CD8-positive, alpha-beta memory T cell (primary cell): ENCODE measurements around the gene SOBP. TPM values are rescaled to one million over a fixed set of nuclear protein-coding genes. Genes with fewer than 3 reads are reported as not detected.

Source experiments
- CTCF ChIA-PET: fragments of 350-600 bp; sonication (Branson Sonifier 250); formaldehyde crosslinking; loops from one replicate; lab custom pipeline; 2021; ENCODE audit warnings: antibody characterized with exemption; lab: Charles Lee
- POLR2A ChIA-PET: fragments of 350-600 bp; sonication (Branson Sonifier 250); formaldehyde crosslinking; loops from one replicate; lab custom pipeline; 2021; ENCODE audit warnings: antibody characterized with exemption; lab: Charles Lee
- DNase-seq, 5 donors: peaks; one replicate each; pipeline versions ENCODE4 v3.0.0 to v3.0.0-alpha.2; 2020 to 2022; ENCODE audit warnings: mixed read lengths in 1 of 5
- H3K27ac ChIP-seq: one replicate; pipeline ENCODE4 v1.7.0; 2013; ENCODE audit warnings: low read depth, mild to moderate bottlenecking, low read length, moderate library complexity
- H3K27me3 ChIP-seq: 2 replicates; pipeline ENCODE4 v1.7.0; 2013; ENCODE audit warnings: low read length, mild to moderate bottlenecking; ENCODE audit not compliant: insufficient read depth, poor library complexity, severe bottlenecking
- H3K36me3 ChIP-seq: 2 replicates; pipeline ENCODE4 v1.7.0; 2013; ENCODE audit warnings: mild to moderate bottlenecking, low read length, moderate library complexity; ENCODE audit not compliant: insufficient read depth
- H3K4me1 ChIP-seq: 2 replicates; pipeline ENCODE4 v1.7.0; 2013; ENCODE audit warnings: mild to moderate bottlenecking, low read length, moderate library complexity; ENCODE audit not compliant: insufficient read depth
- H3K4me3 ChIP-seq: 2 replicates; pipeline ENCODE4 v1.7.0; 2013; ENCODE audit warnings: mild to moderate bottlenecking, low read length
- H3K9me3 ChIP-seq: 2 replicates; pipeline ENCODE4 v1.7.0; 2013; ENCODE audit warnings: mild to moderate bottlenecking, low read length
- H3K27ac Mint-ChIP-seq, 8 donors: one replicate each; pipeline ENCODE4 v1.8.0; 2020 to 2021; ENCODE audit warnings: mixed read lengths in 8 of 8, mild to moderate bottlenecking in 6 of 8, inconsistent platforms in 3 of 8, moderate library complexity in 3 of 8
- H3K27me3 Mint-ChIP-seq, 2 donors: one replicate each; pipeline ENCODE4 v1.8.0; 2020 to 2021; ENCODE audit warnings: mixed read lengths in 2 of 2, mild to moderate bottlenecking in 1 of 2, moderate library complexity in 1 of 2
- H3K36me3 Mint-ChIP-seq, 3 donors: one replicate each; pipeline ENCODE4 v1.8.0; 2020 to 2021; ENCODE audit warnings: mixed read lengths in 3 of 3, inconsistent platforms in 1 of 3, mild to moderate bottlenecking in 1 of 3
- H3K4me1 Mint-ChIP-seq, 3 donors: one replicate each; pipeline ENCODE4 v1.8.0; 2020 to 2021; ENCODE audit warnings: mixed read lengths in 3 of 3, inconsistent platforms in 1 of 3, mild to moderate bottlenecking in 1 of 3
- H3K4me3 Mint-ChIP-seq, 7 donors: one replicate each; pipeline ENCODE4 v1.8.0; 2020 to 2021; ENCODE audit warnings: mixed read lengths in 7 of 7, mild to moderate bottlenecking in 6 of 7, moderate library complexity in 4 of 7, inconsistent platforms in 2 of 7
- H3K9me3 Mint-ChIP-seq, 5 donors: one replicate each; pipeline ENCODE4 v1.8.0; 2020 to 2022; ENCODE audit warnings: mixed read lengths in 5 of 5, mild to moderate bottlenecking in 3 of 5, moderate library complexity in 2 of 5, inconsistent platforms in 1 of 5
- polyA plus RNA-seq: library from polyadenylated mRNA; unstranded; fragments of 300-500 nt; fragmentation: Illumina TruSeq; gene quantifications from one replicate; pipeline ENCODE4 v1.2.3, GENCODE V29; 2021
- total RNA-seq, 2 experiments: library from RNA; stranded (reverse); gene quantifications; one replicate each; pipeline ENCODE4 v1.2.3, GENCODE V29; 2021

Gene SOBP
- total and polyA plus RNA-seq, 3 experiments from 2014 or later: 0.30 to 1.0 (median 0.79) TPM

DNA sequence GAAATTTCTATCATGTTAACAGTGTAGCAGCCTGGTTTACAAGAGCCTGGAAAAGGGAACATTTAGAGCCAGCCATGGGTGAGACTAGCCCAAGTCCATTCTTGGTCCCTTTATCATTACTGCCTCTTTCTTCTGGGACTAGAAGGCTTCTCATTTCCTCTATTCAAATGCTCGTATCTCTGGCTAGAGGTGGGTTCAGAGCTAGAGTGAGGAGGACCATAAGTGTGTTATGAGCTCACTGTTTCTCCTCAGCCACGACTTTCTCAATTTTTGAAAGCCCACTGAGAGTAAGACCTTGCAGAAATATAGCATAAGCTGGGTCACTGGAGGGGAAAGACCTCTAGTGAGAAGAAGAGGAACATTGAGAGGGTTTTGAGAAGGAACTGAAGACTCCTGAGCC lies 100.0 kb downstream of the SOBP start:
- CTCF ChIA-PET: no interaction called here
- Histone ChIP-seq H3K27me3 (no peaks in the 10 kb centered on the region), H3K4me1 (no peaks in the 10 kb centered on the region), H3K36me3 (no peaks in the 10 kb centered on the region), H3K4me3 (no peak overlapping the region), H3K27ac (no peak overlapping the region), H3K9me3 (no peaks in the 10 kb centered on the region)
- POLR2A ChIA-PET: no interaction called here
- H3K27ac Mint-ChIP-seq: no peak overlapping the region
- H3K27me3 Mint-ChIP-seq: peaks cover 0 to 14% of the 10 kb centered on the region in 2 donors
- no peak for DNase-seq
- H3K4me3 Mint-ChIP-seq: no peak overlapping the region
- H3K4me1 Mint-ChIP-seq: no peaks in the 10 kb centered on the region
- no peaks in the 10 kb centered on the region for H3K9me3 Mint-ChIP-seq
- no peaks in the 10 kb centered on the region for H3K36me3 Mint-ChIP-seq

- peaks cover 0 to 14% of the 10 kb centered on the region in 2 donors for H3K27me3 Mint-ChIP-seq
Observed at GRCh38 chr6:107590378-107590777, 100.5 kb downstream of the SOBP start.

GRCh38 chr6:107591346-107591745 lies 101.4 kb downstream of the SOBP start:
- CTCF ChIA-PET: no interaction called here

More at GRCh38 chr6:107590378-107590777, 100.5 kb downstream of the SOBP start:
- Histone ChIP-seq H3K9me3 (no peaks in the 10 kb centered on the region), H3K4me1 (no peaks in the 10 kb centered on the region), H3K4me3 (no peak overlapping the region), H3K36me3 (no peaks in the 10 kb centered on the region), H3K27me3 (no peaks in the 10 kb centered on the region), H3K27ac (no peak overlapping the region)
- CTCF ChIA-PET: no interaction called here
- H3K4me1 Mint-ChIP-seq: no peaks in the 10 kb centered on the region
- H3K36me3 Mint-ChIP-seq: no peaks in the 10 kb centered on the region
- no peaks in the 10 kb centered on the region for H3K9me3 Mint-ChIP-seq
- no peak overlapping the region for H3K4me3 Mint-ChIP-seq
- POLR2A ChIA-PET: no interaction called here
- H3K27ac Mint-ChIP-seq: no peak overlapping the region
- DNase-seq: no peak

DNA sequence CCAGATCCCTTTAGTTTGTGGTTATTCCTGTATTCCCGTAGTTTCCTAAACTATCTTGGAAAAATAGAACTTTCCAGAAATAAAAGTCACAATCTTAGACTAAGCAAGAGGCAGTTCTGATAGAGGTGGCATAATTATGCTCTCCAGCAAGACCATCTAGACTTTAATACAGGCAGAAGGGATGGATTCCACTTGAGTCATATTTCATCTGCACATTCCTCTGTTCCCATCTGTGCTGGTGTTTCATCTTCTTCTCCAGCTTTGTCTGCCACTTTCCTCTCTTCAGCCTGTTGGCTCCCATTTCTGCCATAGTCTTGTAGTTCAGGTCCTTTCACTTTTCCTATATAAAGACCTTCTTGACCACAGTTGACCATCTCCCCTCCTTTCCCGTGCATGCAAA lies 102.9 kb downstream of the SOBP start:
- H3K4me3 ChIP-seq: no peak overlapping the region
- peaks cover 0 to 14% of the 10 kb centered on the region in 2 donors for H3K27me3 Mint-ChIP-seq
- no peaks in the 10 kb centered on the region for H3K9me3 ChIP-seq
- ChIA-PET POLR2A (no interaction called here), CTCF (no interaction called here)
- no peaks in the 10 kb centered on the region for H3K36me3 Mint-ChIP-seq
- no peaks in the 10 kb centered on the region for H3K36me3 ChIP-seq
- no peaks in the 10 kb centered on the region for H3K4me1 ChIP-seq
- no peak overlapping the region for H3K4me3 Mint-ChIP-seq
- H3K27me3 ChIP-seq: no peaks in the 10 kb centered on the region
- H3K9me3 Mint-ChIP-seq: no peaks in the 10 kb centered on the region
- DNase-seq: no peak
- no peaks in the 10 kb centered on the region for H3K4me1 Mint-ChIP-seq
- no peak overlapping the region for H3K27ac ChIP-seq
- H3K27ac Mint-ChIP-seq: no peak overlapping the region

More at GRCh38 chr6:107591346-107591745, 101.4 kb downstream of the SOBP start:
- Mint-ChIP-seq H3K4me3 (no peak overlapping the region), H3K27me3 (peaks cover 0 to 14% of the 10 kb centered on the region in 2 donors), H3K9me3 (no peaks in the 10 kb centered on the region), H3K27ac (no peak overlapping the region), H3K36me3 (no peaks in the 10 kb centered on the region), H3K4me1 (no peaks in the 10 kb centered on the region)
- DNase-seq: no peak
- Histone ChIP-seq H3K27me3 (no peaks in the 10 kb centered on the region), H3K27ac (no peak overlapping the region), H3K4me1 (no peaks in the 10 kb centered on the region), H3K4me3 (no peak overlapping the region), H3K36me3 (no peaks in the 10 kb centered on the region), H3K9me3 (no peaks in the 10 kb centered on the region)
- POLR2A ChIA-PET: no interaction called here

DNA sequence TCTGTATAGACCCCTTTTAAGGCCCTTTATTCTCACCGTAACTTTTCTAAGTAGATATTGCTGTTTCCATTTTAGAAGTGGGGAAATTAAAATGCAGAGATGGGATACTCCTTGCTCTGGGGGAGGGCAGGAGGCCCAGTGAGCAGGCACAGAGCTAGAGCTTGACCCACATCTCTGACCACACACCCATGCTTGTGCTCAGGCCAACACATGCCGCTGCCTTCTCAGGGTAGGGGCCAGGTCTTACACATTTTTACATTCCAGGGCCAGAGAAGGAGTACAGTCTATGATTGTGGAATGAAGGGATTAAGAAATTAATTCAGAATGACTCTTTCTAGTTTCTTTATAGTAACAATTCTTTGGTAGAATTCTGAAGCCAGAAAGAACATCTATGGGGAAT lies 104.8 kb downstream of the SOBP start:
- Histone ChIP-seq H3K36me3 (no peaks in the 10 kb centered on the region), H3K4me3 (no peak overlapping the region), H3K27ac (no peak overlapping the region), H3K9me3 (no peaks in the 10 kb centered on the region), H3K4me1 (no peaks in the 10 kb centered on the region), H3K27me3 (no peaks in the 10 kb centered on the region)
- Mint-ChIP-seq H3K4me3 (no peak overlapping the region), H3K36me3 (peaks cover 0 to 2% (median 0%) of the 10 kb centered on the region in 3 donors), H3K27me3 (peaks cover 3 to 27% of the 10 kb centered on the region in 2 donors), H3K4me1 (no peaks in the 10 kb centered on the region), H3K27ac (no peak overlapping the region), H3K9me3 (no peaks in the 10 kb centered on the region)
- ChIA-PET POLR2A (no interaction called here), CTCF (no interaction called here)
- DNase-seq: no peak

GRCh38 chr6:107598091-107598490 lies 108.2 kb downstream of the SOBP start:
- no peaks in the 10 kb centered on the region for H3K4me1 ChIP-seq
- H3K4me3 ChIP-seq: no peak overlapping the region
- no peak overlapping the region for H3K27ac ChIP-seq
- H3K27me3 ChIP-seq: no peaks in the 10 kb centered on the region
- Mint-ChIP-seq H3K36me3 (peaks cover 0 to 2% (median 0%) of the 10 kb centered on the region in 3 donors), H3K27ac (no peak overlapping the region), H3K9me3 (no peaks in the 10 kb centered on the region), H3K27me3 (peaks cover 3 to 22% of the 10 kb centered on the region in 2 donors), H3K4me3 (no peak overlapping the region), H3K4me1 (no peaks in the 10 kb centered on the region)
- no peaks in the 10 kb centered on the region for H3K36me3 ChIP-seq
- POLR2A ChIA-PET: no interaction called here
- CTCF ChIA-PET: no interaction called here
- DNase-seq: no peak
- no peaks in the 10 kb centered on the region for H3K9me3 ChIP-seq

DNA sequence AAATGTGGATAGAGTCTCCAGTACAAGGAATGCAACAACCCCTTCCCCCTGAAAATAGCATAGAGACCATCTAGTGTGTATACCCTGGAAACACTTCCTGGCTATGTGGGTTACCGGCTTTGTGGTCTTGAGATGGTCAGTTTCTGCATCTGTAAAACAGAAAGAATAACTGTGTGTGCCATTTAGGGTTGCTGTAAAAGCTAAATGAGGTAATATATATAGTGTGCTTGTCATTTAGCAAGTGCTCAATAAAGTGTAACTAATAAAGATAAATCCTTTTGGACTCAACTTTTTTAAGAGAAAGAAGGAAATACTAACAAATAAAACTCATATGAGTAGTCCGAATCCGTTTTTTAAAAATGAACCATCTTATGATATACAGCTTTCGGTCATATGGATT lies 109.1 kb downstream of the SOBP start:
- Histone ChIP-seq H3K27ac (no peak overlapping the region), H3K27me3 (no peaks in the 10 kb centered on the region), H3K4me1 (no peaks in the 10 kb centered on the region), H3K9me3 (no peaks in the 10 kb centered on the region), H3K4me3 (no peak overlapping the region), H3K36me3 (no peaks in the 10 kb centered on the region)
- H3K27ac Mint-ChIP-seq: no peak overlapping the region
- POLR2A ChIA-PET: no interaction called here
- CTCF ChIA-PET: interaction anchor here (0.5 kb wide), 1 partner anchor 50 kb away, joined by 3 read pairs; no protein-coding TSS in a partner anchor
- peaks cover 3 to 19% of the 10 kb centered on the region in 2 donors for H3K27me3 Mint-ChIP-seq
- H3K4me3 Mint-ChIP-seq: no peak overlapping the region
- H3K9me3 Mint-ChIP-seq: no peaks in the 10 kb centered on the region
- no peak for DNase-seq
- H3K36me3 Mint-ChIP-seq: peaks cover 0 to 2% (median 0%) of the 10 kb centered on the region in 3 donors
- no peaks in the 10 kb centered on the region for H3K4me1 Mint-ChIP-seq

DNA sequence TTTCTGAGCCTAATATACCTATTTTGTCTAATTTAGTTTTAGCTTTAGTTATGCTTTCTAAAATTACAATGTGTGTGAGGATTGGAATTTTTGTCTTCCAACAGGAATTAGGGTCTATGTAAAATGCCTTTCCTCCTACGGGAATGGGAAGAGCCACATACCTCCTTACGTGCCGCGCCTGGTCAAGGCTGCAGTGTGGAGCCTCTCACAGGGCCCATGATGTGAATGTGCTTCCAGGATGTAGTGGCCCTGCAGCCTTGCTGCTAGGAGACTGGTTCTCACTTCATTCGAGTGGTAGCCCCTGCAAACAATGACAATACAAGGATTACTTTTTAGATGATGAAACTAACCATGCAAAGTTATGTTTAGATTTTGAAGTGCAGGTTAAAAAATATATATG lies 110.2 kb downstream of the SOBP start:
- POLR2A ChIA-PET: no interaction called here

More for the DNA sequence above, 110.2 kb downstream of the SOBP start:
- H3K27me3 Mint-ChIP-seq: peaks cover 3 to 21% of the 10 kb centered on the region in 2 donors
- H3K4me1 Mint-ChIP-seq: no peaks in the 10 kb centered on the region
- no peak overlapping the region for H3K27ac Mint-ChIP-seq
- Histone ChIP-seq H3K36me3 (no peaks in the 10 kb centered on the region), H3K27ac (no peak overlapping the region), H3K27me3 (no peaks in the 10 kb centered on the region), H3K9me3 (no peaks in the 10 kb centered on the region), H3K4me1 (no peaks in the 10 kb centered on the region), H3K4me3 (no peak overlapping the region)
- CTCF ChIA-PET: interaction anchor here (1.0 kb wide), 1 partner anchor 282 kb away, joined by 3 read pairs; no protein-coding TSS in a partner anchor
- no peaks in the 10 kb centered on the region for H3K9me3 Mint-ChIP-seq
- no peak overlapping the region for H3K4me3 Mint-ChIP-seq
- DNase-seq: no peak
- peaks cover 0 to 2% (median 0%) of the 10 kb centered on the region in 3 donors for H3K36me3 Mint-ChIP-seq
